Mucosa of descending colon (tissue), 3 donors: ENCODE results near the gene MFSD6L. TPM values are rescaled to one million over a fixed set of nuclear protein-coding genes. Genes with fewer than 3 reads are reported as not detected.
A peak's percentile ranks its signal among the peaks of the same experiment; 100 is the strongest.
"Not testable (repeated sequence)": the region's sequence is repeated elsewhere in the genome, so short reads cannot be mapped to it uniquely, and the experiment has no call there.

ENCODE experiments used
- ATAC-seq: fragments of 200-7000 bp; cut with Tn5 transposase; one replicate; pipeline ENCODE4 v1.9.1; 2020; ENCODE audit warnings: mild to moderate bottlenecking, moderate library complexity
- DNase-seq, 3 donors: peaks; one replicate each; pipeline ENCODE4 v3.0.0-alpha.2; 2020
- H3K36me3 ChIP-seq: fragments of 200-600 bp; one replicate; pipeline ENCODE4 v1.8.0; 2021; ENCODE audit warnings: low read depth, mild to moderate bottlenecking
- H3K4me1 ChIP-seq: fragments of 200-600 bp; one replicate; pipeline ENCODE4 v1.8.0; 2021; ENCODE audit warnings: low read depth, mild to moderate bottlenecking
- H3K4me3 ChIP-seq: fragments of 200-600 bp; one replicate; pipeline ENCODE4 v1.8.0; 2021; ENCODE audit warnings: mild to moderate bottlenecking
- H3K9me3 ChIP-seq: fragments of 200-600 bp; one replicate; pipeline ENCODE4 v1.8.0; 2021; ENCODE audit warnings: mild to moderate bottlenecking
- CTCF ChIP-seq: fragments of 200-600 bp; IDR thresholded peaks from one replicate; pipeline ENCODE4 v1.8.0; 2022; ENCODE audit warnings: antibody characterized with exemption, mild to moderate bottlenecking
- intact Hi-C, 2 donors: fragments of 100-400 bp; cut with DNase I in 1 of 2; cut with micrococcal nuclease in 1 of 2; formaldehyde crosslinking; loops; one replicate each; pipeline versions ENCODE4 v1.11.0 to v1.11.1; 2022; cut with DNase I, micrococcal nuclease
- total RNA-seq, 3 donors: library from RNA; stranded (reverse); fragmentation: NEBNext Ultra II Directional in 2 of 3; extraction: Animal tissue kit (Norgen Biotek cat#: 25700) in 2 of 3; gene quantifications; one replicate each; pipeline versions ENCODE4 v1.2.1 to v1.2.4, GENCODE V29; 2021 to 2023
- donor health status: DM: no; HTN: no; CAD: no; lungs with moderate emphysema.
- donor health status: DM: no; HTN: no; CAD: no.
- donor health status: DM: no; HTN: yes; CAD: no.

The MFSD6L gene
- total RNA-seq, 3 donors from 2014 or later = 2.0 to 6.1 (median 5.6) TPM

DNA sequence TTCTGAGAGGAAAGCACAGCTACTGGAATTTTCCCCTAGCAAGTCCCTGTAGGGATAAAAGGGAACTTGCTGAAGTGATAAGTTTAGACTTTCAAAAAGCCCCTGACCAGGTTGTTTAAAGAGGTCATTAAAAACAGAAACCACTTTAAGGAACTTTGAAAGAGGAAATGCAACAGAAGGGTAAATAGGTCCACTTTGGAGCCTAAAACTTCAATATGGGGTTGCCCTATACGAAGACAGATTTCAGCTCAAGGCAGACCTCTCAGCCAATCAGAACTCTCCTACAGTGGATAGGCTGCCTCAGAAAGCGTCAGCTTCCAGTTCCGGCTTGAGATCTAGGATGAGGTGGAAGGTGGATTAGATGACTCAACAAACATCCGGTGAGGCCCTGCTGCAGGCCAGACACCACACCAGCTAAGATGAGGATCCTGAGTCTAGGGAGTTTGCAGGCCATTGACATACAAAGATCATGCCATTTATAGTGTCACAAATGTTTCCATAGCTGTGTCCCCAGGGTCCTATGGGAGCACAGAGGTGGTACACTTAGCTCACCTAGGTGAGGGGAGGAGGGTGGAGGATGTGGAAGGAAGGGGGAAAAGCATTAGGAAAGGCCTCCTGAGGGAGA, 7.9 kb upstream of the MFSD6L start:
- Histone ChIP-seq H3K4me3 (no peak overlapping the region), H3K9me3 (peaks cover 4% of the 10 kb centered on the region), H3K4me1 (no peaks in the 10 kb centered on the region), H3K36me3 (no peaks in the 10 kb centered on the region)
- DNase-seq (no peak), ATAC-seq (peak; percentile 60)
- no peak for TF ChIP-seq CTCF
- intact Hi-C loops = no loop called here

DNA sequence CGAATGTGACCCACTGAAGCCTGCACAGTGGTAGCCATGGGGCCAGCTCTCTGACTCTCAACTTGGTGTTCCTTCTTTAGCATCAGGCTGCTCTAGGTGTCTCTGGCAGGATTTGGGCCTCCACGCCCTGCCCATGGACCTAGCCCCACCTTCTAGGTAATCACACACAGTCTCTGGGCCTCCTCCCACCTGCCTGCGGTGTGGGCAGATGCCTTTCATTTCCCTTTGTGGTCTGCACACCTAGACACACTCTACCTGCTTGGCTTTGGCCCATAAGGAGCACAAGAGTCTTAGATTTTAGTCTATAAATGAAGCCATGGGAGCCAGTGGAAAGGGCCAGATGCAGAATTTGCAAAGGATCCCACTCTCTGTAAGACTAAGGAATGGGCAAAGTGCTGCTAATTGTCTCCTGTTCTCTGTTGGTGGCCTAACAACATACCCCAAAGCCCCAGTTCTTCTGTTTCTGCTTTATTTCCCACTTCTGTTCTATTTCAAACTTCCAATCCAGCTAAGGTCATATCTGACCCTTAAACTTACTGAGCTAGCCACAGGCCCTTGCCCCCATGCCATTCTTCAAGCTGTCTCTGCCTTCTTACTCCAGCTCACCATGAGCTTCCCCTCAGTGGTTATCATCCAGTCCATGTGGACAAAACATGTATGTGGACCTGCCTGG, 7.2 kb upstream of the MFSD6L start:
- peaks cover 2% of the 10 kb centered on the region for H3K9me3 ChIP-seq
- no peak for TF ChIP-seq CTCF
- ATAC-seq (peak; percentile 62), DNase-seq (peak in 1 of 3 donors; percentile 30)
- H3K4me1 ChIP-seq = no peaks in the 10 kb centered on the region
- no peak overlapping the region for H3K4me3 ChIP-seq
- H3K36me3 ChIP-seq = no peaks in the 10 kb centered on the region
- intact Hi-C loops = no loop called here

GRCh38 chr17:8805396-8805795, 6.2 kb upstream of the MFSD6L start:
- H3K36me3 ChIP-seq, H3K4me1 ChIP-seq, DNase-seq, H3K9me3 ChIP-seq, H3K4me3 ChIP-seq, ATAC-seq, intact Hi-C loops: not testable (repeated sequence)

GRCh38 chr17:8803531-8804420, 4.6 kb upstream of the MFSD6L start:
- no peak for ATAC-seq
- no peaks in the 10 kb centered on the region for H3K9me3 ChIP-seq
- intact Hi-C loops = no loop called here
- no peak overlapping the region for H3K4me3 ChIP-seq
- no peak for TF ChIP-seq CTCF
- no peak for DNase-seq
- no peaks in the 10 kb centered on the region for H3K4me1 ChIP-seq
- H3K36me3 ChIP-seq = no peaks in the 10 kb centered on the region

GRCh38 chr17:8801135-8801840, 2.1 kb upstream of the MFSD6L start:
- Histone ChIP-seq H3K4me1 (no peaks in the 10 kb centered on the region), H3K36me3 (no peaks in the 10 kb centered on the region), H3K9me3 (no peaks in the 10 kb centered on the region), H3K4me3 (no peak overlapping the region)
- DNase-seq = no peak
- no peak for TF ChIP-seq CTCF
- ATAC-seq = no peak
- intact Hi-C loops = no loop called here
